PC-9 (cell line): ENCODE data around the gene PLEKHG4B. TPM values are rescaled to one million over a fixed set of nuclear protein-coding genes. Genes with fewer than 3 reads are reported as not detected.

Source experiments
- BruUV-seq: library from RNA; stranded (reverse); fragments of 400-500 nt; replicated peaks from 2 replicates; lab custom pipeline; 2021; lab: Mats Ljungman, UMichigan
- CTCF ChIA-PET: fragments of 300-600 bp; sonication (Branson Sonifier 250); formaldehyde crosslinking; loops from one replicate; lab custom pipeline; 2022; ENCODE audit warnings: antibody characterized with exemption; lab: Charles Lee
- POLR2A ChIA-PET: fragments of 300-600 bp; sonication (Branson Sonifier 250); formaldehyde crosslinking; loops from one replicate; lab custom pipeline; 2022; ENCODE audit warnings: antibody characterized with exemption; ENCODE audit not compliant: unreplicated experiment; lab: Charles Lee
- DNase-seq, 2 experiments: peaks; one replicate each; pipeline versions ENCODE4 v3.0.0 to v3.0.0-alpha.2; 2015 to 2022; ENCODE audit warnings: mixed read lengths in 1 of 2
- H2AFZ ChIP-seq: fragments of 200-600 bp; sonication (generic); 2 replicates; pipeline ENCODE4 v1.8.1; 2017; ENCODE audit warnings: antibody characterized with exemption
- H3F3A ChIP-seq: fragments of 200-600 bp; sonication (generic); 2 replicates; pipeline ENCODE4 v1.8.1; 2017; ENCODE audit warnings: antibody characterized with exemption, mild to moderate bottlenecking, low read depth; ENCODE audit not compliant: insufficient read depth
- H3K27ac ChIP-seq: fragments of 200-600 bp; sonication (generic); 2 replicates; pipeline ENCODE4 v1.6.1; 2016; ENCODE audit warnings: mixed run types
- H3K27me3 ChIP-seq: fragments of 200-600 bp; sonication (generic); 2 replicates; pipeline ENCODE4 v1.6.1; 2016; ENCODE audit warnings: low read depth, mixed run types; ENCODE audit not compliant: insufficient read depth
- H3K36me3 ChIP-seq: fragments of 200-600 bp; sonication (generic); 2 replicates; pipeline ENCODE4 v1.6.1; 2016; ENCODE audit warnings: low read depth, mixed run types
- H3K4me1 ChIP-seq: fragments of 200-600 bp; sonication (generic); replicated peaks from 2 replicates; pipeline ENCODE4 v1.6.1; 2016; ENCODE audit warnings: mixed run types; ENCODE audit not compliant: insufficient read depth
- H3K4me2 ChIP-seq: fragments of 200-600 bp; sonication (generic); 2 replicates; pipeline ENCODE4 v1.6.1; 2017; ENCODE audit warnings: mixed run types
- H3K4me3 ChIP-seq: fragments of 200-600 bp; sonication (generic); 2 replicates; pipeline ENCODE4 v1.6.1; 2016; ENCODE audit warnings: mixed run types
- H3K79me2 ChIP-seq: fragments of 200-600 bp; sonication (generic); 2 replicates; pipeline ENCODE4 v1.6.1; 2017; ENCODE audit warnings: low read depth, mixed run types
- H3K9me2 ChIP-seq: fragments of 200-600 bp; sonication (generic); 2 replicates; pipeline ENCODE4 v1.8.1; 2017; ENCODE audit warnings: mild to moderate bottlenecking; ENCODE audit not compliant: insufficient read depth
- H3K9me3 ChIP-seq: fragments of 200-600 bp; sonication (generic); 2 replicates; pipeline ENCODE4 v1.8.1; 2016; ENCODE audit warnings: low read depth; ENCODE audit not compliant: insufficient read depth
- H4K20me1 ChIP-seq: fragments of 200-600 bp; sonication (generic); 2 replicates; pipeline ENCODE4 v1.8.1; 2017; ENCODE audit not compliant: insufficient read depth
- EZH2 ChIP-seq: fragments of 200-600 bp; sonication (generic); IDR thresholded peaks from 2 replicates; pipeline ENCODE4 v1.8.0; 2017; ENCODE audit warnings: antibody characterized with exemption, low read depth
- intact Hi-C: fragments of 100-400 bp; cut with micrococcal nuclease; formaldehyde crosslinking; loops from one replicate; pipeline ENCODE4 v1.10.0; 2022; ENCODE audit not compliant: unreplicated experiment
- total RNA-seq: library from RNA; stranded (reverse); gene quantifications from 2 replicates; pipeline ENCODE4 v1.2.3, GENCODE V29; 2021
- TF ChIP-seq, protein P1 (sequence below): fragments of 200-600 bp; sonication (generic); conservative IDR thresholded peaks from 2 replicates; pipeline ENCODE4 v1.6.1; 2017; ENCODE audit warnings: mixed run types, antibody characterized with exemption, mild to moderate bottlenecking, moderate library complexity

The PLEKHG4B gene
- total RNA-seq, 1 experiment from 2014 or later, result not detected

DNA sequence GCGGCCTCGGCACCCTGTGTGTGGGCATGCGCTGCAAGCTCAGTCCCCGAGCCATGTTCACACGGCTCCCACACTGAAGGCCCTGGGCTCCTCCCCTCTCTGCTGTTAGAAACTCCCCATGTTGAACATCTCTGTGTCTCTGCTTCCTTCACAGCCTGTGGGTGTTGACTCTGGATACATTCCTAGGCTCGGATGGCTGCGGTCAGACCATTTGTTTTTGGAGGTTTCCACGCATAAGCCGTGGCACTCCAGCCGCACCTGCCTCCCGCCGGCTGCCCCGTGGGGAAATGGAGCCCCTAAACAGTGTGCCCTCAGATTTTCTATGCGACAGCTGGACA lies 68.2 kb downstream of the PLEKHG4B start:
- no peak overlapping the region for H2AFZ ChIP-seq
- TF ChIP-seq, protein P1, sequence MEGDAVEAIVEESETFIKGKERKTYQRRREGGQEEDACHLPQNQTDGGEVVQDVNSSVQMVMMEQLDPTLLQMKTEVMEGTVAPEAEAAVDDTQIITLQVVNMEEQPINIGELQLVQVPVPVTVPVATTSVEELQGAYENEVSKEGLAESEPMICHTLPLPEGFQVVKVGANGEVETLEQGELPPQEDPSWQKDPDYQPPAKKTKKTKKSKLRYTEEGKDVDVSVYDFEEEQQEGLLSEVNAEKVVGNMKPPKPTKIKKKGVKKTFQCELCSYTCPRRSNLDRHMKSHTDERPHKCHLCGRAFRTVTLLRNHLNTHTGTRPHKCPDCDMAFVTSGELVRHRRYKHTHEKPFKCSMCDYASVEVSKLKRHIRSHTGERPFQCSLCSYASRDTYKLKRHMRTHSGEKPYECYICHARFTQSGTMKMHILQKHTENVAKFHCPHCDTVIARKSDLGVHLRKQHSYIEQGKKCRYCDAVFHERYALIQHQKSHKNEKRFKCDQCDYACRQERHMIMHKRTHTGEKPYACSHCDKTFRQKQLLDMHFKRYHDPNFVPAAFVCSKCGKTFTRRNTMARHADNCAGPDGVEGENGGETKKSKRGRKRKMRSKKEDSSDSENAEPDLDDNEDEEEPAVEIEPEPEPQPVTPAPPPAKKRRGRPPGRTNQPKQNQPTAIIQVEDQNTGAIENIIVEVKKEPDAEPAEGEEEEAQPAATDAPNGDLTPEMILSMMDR, result no peak
- no peak; the same call in 1 of the 2 replicates for TF ChIP-seq EZH2
- intact Hi-C loops, result no loop called here
- no peaks in the 10 kb centered on the region for H3K36me3 ChIP-seq
- H3K79me2 ChIP-seq, result no peaks in the 10 kb centered on the region
- no peaks in the 10 kb centered on the region for H3K9me2 ChIP-seq
- H3K27ac ChIP-seq, result no peak overlapping the region
- no peak overlapping the region for H3K4me3 ChIP-seq
- POLR2A ChIA-PET, result no interaction called here
- CTCF ChIA-PET, result no interaction called here
- no peaks in the 10 kb centered on the region for H3K9me3 ChIP-seq
- H4K20me1 ChIP-seq, result no peaks in the 10 kb centered on the region; the same call in 1 of the 2 replicates
- no peaks in the 10 kb centered on the region for H3K4me1 ChIP-seq
- no peak overlapping the region for H3K4me2 ChIP-seq
- peaks cover 85% of the 10 kb centered on the region for H3K27me3 ChIP-seq
- H3F3A ChIP-seq, result peaks cover 10% of the 10 kb centered on the region; the same call in 1 of the 2 replicates
- no TSS peak for BruUV-seq
- DNase-seq, result no peak

DNA sequence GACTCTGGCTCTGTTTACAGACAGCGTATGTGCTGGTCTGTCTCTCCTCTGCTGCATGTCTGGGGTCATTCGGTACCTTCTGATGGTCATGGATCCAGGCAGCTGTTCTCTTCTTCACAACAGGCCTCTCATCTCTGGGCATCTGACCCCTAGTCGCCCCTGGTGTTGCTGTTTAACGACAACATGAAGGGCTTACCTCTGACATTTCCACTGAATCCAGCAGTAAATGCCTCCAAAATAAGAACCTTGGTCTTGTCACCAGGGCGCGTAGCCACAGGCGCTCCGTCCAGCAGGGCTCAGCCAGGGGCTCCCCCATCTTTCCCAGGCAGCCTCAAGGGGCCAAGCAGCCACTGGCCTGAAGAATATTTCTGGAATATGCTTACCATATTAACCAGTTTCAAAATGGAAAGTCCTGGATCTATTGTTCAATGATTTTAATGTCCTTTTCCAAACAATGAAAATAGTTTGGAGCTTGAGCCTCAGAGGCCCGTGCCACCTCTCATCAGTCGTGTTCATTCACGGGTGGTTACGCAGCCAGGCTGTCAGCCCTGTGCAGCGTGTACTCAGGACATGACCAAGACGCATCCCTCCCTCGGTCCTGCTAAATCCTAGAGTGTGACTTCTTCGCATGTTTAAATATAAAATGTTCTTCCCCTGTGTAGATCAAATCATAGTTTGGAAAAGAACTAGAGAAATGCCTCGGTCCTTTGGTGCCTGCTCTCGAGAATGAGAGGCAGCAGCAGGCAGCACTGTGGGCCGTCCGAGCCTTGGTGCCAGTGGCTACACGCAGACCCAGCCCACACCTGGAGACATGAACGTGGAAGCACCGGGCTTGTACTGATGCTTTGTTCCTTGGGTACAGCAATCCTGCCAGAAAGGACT lies 69.2 kb downstream of the PLEKHG4B start:
- H4K20me1 ChIP-seq, result no peaks in the 10 kb centered on the region; the same call in 1 of the 2 replicates
- H3K27ac ChIP-seq, result no peak overlapping the region
- no peak overlapping the region for H2AFZ ChIP-seq
- CTCF ChIA-PET, result no interaction called here
- H3F3A ChIP-seq, result peaks cover 10% of the 10 kb centered on the region; the same call in 1 of the 2 replicates
- POLR2A ChIA-PET, result no interaction called here
- no peaks in the 10 kb centered on the region for H3K79me2 ChIP-seq
- peaks cover 75% of the 10 kb centered on the region for H3K27me3 ChIP-seq
- intact Hi-C loops, result no loop called here
- H3K4me3 ChIP-seq, result no peak overlapping the region
- H3K36me3 ChIP-seq, result no peaks in the 10 kb centered on the region
- H3K9me3 ChIP-seq, result no peaks in the 10 kb centered on the region
- no peak for DNase-seq
- BruUV-seq, result no TSS peak
- H3K9me2 ChIP-seq, result no peaks in the 10 kb centered on the region
- H3K4me1 ChIP-seq, result no peaks in the 10 kb centered on the region
- H3K4me2 ChIP-seq, result no peak overlapping the region
- no peak for TF ChIP-seq EZH2
- TF ChIP-seq, protein P1, result no peak

DNA sequence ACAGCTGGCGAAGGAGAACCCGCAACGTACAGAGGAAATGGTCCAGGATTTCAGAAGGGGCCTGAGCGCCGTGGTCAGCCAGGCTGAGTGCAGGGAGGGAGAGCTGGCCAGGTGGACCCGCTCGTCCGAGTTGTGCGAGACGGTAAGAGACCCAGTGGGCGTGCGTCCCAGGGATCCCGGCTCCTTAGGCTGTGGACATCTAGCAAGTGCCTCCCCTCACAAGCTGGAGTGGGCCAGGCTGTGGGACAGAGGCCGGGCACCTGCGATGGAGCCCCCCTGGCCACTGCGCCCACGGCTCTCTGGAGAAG lies 69.8 kb downstream of the PLEKHG4B start:
- H3K9me3 ChIP-seq, result no peaks in the 10 kb centered on the region
- 0 out of 2 replicates have a peak, but pooled peaks have one; percentile 49 for TF ChIP-seq EZH2
- TF ChIP-seq, protein P1, result no peak
- no peak overlapping the region for H3K4me2 ChIP-seq
- no peaks in the 10 kb centered on the region for H3K9me2 ChIP-seq
- H3F3A ChIP-seq, result peaks cover 10% of the 10 kb centered on the region; the same call in 1 of the 2 replicates
- no peaks in the 10 kb centered on the region for H3K79me2 ChIP-seq
- H4K20me1 ChIP-seq, result no peaks in the 10 kb centered on the region; the same call in 1 of the 2 replicates
- H3K27me3 ChIP-seq, result peaks cover 69% of the 10 kb centered on the region
- ChIA-PET CTCF (no interaction called here), POLR2A (no interaction called here)
- no peaks in the 10 kb centered on the region for H3K36me3 ChIP-seq
- H3K4me3 ChIP-seq, result no peak overlapping the region
- DNase-seq, result no peak
- BruUV-seq, result no TSS peak
- H3K27ac ChIP-seq, result no peak overlapping the region
- H2AFZ ChIP-seq, result no peak overlapping the region
- H3K4me1 ChIP-seq, result no peaks in the 10 kb centered on the region
- intact Hi-C loops, result no loop called here
